GM12864 (cell line): ENCODE data around the gene MRNIP.

Source experiments
- DNase-seq: peaks from one replicate; pipeline ENCODE4 v3.0.0-alpha.2; 2011; ENCODE audit warnings: low read depth
- H3K4me3 ChIP-seq: 2 replicates; pipeline ENCODE4 v1.5.1; 2011; ENCODE audit warnings: mild to moderate bottlenecking, low read depth, low read length, control low read depth
- CTCF ChIP-seq: IDR thresholded peaks from 2 replicates; pipeline ENCODE4 v1.5.1; 2011; ENCODE audit warnings: low read depth, mild to moderate bottlenecking, moderate library complexity, low read length, control low read depth, inconsistent platforms; ENCODE audit errors: missing control alignments

Gene MRNIP

GRCh38 chr5:179816796-179817469 lies 41.7 kb downstream of the MRNIP start:
- no peak for DNase-seq
- no peak for TF ChIP-seq CTCF
- no peak overlapping the region; the same call in 1 of the 2 replicates for H3K4me3 ChIP-seq

- no peak overlapping the region for H3K4me3 ChIP-seq
These were observed 42.2 kb downstream of the MRNIP start for GRCh38 chr5:179816401-179816795.

GRCh38 chr5:179815491-179816249 lies 42.9 kb downstream of the MRNIP start:
- H3K4me3 ChIP-seq, result no peak overlapping the region
- no peak for DNase-seq
- no peak for TF ChIP-seq CTCF

More at GRCh38 chr5:179816401-179816795, 42.2 kb downstream of the MRNIP start:
- no peak for TF ChIP-seq CTCF
- DNase-seq, result no peak

GRCh38 chr5:179814090-179814489 lies 44.5 kb downstream of the MRNIP start:
- H3K4me3 ChIP-seq, result no peak overlapping the region
- TF ChIP-seq CTCF, result no peak
- no peak for DNase-seq

GRCh38 chr5:179812997-179813607 lies 45.5 kb downstream of the MRNIP start:
- DNase-seq, result no peak
- TF ChIP-seq CTCF, result no peak
- H3K4me3 ChIP-seq, result no peak overlapping the region

- no peak for DNase-seq
- H3K4me3 ChIP-seq, result no peak overlapping the region
- no peak for TF ChIP-seq CTCF
These were observed 46.3 kb downstream of the MRNIP start for GRCh38 chr5:179812135-179812825.
